C4-2B (cell line): Measurements from ENCODE around the gene PPM1N.

Experiments used
- H3K27ac ChIP-seq: fragments of 450-650 bp; 2 replicates; pipeline ENCODE4 v1.5.1; 2017
- CTCF ChIP-seq: fragments of 450-650 bp; conservative IDR thresholded peaks from 2 replicates; pipeline ENCODE4 v1.5.1; 2017; ENCODE audit warnings: mild to moderate bottlenecking
- ZFX ChIP-seq: fragments of 450-650 bp; IDR thresholded peaks from 2 replicates; pipeline ENCODE4 v1.6.1; 2017

PPM1N gene

DNA sequence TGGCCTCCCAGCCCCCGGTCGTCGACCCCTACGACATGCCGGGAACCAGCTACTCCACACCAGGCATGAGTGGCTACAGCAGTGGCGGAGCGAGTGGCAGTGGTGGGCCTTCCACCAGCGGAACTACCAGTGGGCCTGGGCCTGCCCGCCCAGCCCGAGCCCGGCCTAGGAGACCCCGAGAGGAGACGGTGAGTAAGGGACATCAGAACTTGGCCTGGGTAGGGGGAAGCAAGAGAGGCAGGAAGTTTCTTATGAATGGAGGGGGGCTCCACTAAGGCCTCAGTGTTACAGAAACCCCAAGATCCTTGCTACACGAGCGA lies 27.5 kb upstream of the PPM1N start:
- no peak overlapping the region for H3K27ac ChIP-seq
- no peak for TF ChIP-seq ZFX
- no peak for TF ChIP-seq CTCF

DNA sequence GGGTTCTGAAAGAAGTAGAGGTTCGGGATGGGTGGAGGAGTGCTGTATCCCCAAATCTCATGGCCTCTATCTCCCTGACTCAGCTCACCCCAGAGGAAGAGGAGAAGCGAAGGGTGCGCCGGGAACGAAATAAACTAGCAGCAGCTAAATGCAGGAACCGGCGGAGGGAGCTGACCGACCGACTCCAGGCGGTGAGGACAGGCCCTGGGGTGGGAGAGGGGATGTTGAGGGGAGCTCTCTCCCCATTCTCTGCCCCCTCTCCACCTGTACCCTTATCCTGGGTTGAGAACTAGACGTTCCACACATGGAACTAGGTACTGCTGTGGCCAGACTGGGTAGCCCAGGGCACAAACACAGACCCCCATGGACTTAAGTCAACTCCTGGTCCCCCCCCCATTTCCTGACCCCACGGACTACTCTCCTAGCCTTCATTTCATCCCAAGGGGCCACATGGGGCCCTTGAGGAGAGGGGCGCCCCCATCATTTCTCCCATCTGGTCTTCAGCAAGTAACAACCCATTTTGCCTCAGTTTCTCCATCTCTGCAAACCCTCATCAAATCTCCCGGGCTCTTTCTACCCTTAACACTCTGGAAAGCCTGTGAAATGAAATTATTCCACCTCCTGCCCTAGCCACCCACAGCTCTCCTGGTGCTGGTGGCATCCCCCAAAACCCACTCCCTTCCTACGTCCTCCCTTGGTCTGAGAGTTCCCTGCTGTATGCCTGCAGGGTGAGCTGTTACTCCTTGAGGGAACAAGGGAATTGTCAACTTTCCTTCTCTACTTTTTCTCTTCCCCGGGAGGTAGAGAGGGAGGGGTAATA lies 26.9 kb upstream of the PPM1N start:
- H3K27ac ChIP-seq: no peak overlapping the region
- TF ChIP-seq CTCF: no peak
- no peak for TF ChIP-seq ZFX

DNA sequence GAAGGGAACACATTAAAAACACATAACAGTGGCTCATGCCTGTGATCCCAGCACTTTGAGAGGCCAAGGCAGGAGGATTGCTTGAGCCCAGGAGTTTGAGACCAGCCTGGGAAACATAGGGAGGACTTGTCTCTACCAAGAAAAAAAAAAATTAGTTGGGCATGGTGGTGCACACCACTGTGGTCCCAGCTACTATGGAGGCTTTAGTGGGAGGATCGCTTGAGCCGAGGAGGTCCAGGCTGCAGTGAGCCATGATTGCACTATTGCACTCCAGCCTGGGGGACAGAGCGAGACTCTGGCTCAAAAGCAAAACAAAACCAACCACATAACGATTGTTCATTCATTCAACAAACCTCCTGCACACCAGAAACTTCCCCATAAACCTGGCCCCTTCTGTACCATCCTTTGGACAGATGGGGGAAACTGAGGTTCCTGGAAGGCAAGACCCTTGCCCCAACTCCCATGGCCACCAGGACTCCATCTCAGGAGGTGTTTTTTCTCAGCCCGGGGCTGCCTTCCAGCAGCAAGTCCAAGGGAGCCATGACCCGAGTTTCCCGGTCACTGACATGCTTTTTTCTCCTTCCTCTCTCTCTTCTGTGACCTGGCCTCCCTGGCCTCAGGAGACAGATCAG lies 26.2 kb upstream of the PPM1N start:
- TF ChIP-seq CTCF (no peak), ZFX (no peak)
- no peak overlapping the region for H3K27ac ChIP-seq

DNA sequence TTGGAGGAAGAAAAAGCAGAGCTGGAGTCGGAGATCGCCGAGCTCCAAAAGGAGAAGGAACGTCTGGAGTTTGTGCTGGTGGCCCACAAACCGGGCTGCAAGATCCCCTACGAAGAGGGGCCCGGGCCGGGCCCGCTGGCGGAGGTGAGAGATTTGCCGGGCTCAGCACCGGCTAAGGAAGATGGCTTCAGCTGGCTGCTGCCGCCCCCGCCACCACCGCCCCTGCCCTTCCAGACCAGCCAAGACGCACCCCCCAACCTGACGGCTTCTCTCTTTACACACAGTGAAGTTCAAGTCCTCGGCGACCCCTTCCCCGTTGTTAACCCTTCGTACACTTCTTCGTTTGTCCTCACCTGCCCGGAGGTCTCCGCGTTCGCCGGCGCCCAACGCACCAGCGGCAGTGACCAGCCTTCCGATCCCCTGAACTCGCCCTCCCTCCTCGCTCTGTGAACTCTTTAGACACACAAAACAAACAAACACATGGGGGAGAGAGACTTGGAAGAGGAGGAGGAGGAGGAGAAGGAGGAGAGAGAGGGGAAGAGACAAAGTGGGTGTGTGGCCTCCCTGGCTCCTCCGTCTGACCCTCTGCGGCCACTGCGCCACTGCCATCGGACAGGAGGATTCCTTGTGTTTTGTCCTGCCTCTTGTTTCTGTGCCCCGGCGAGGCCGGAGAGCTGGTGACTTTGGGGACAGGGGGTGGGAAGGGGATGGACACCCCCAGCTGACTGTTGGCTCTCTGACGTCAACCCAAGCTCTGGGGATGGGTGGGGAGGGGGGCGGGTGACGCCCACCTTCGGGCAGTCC lies 25.5 kb upstream of the PPM1N start:
- TF ChIP-seq CTCF (no peak), ZFX (no peak)
- no peak overlapping the region for H3K27ac ChIP-seq

DNA sequence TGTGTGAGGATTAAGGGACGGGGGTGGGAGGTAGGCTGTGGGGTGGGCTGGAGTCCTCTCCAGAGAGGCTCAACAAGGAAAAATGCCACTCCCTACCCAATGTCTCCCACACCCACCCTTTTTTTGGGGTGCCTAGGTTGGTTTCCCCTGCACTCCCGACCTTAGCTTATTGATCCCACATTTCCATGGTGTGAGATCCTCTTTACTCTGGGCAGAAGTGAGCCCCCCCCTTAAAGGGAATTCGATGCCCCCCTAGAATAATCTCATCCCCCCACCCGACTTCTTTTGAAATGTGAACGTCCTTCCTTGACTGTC lies 24.9 kb upstream of the PPM1N start:
- TF ChIP-seq CTCF (no peak), ZFX (no peak)

DNA sequence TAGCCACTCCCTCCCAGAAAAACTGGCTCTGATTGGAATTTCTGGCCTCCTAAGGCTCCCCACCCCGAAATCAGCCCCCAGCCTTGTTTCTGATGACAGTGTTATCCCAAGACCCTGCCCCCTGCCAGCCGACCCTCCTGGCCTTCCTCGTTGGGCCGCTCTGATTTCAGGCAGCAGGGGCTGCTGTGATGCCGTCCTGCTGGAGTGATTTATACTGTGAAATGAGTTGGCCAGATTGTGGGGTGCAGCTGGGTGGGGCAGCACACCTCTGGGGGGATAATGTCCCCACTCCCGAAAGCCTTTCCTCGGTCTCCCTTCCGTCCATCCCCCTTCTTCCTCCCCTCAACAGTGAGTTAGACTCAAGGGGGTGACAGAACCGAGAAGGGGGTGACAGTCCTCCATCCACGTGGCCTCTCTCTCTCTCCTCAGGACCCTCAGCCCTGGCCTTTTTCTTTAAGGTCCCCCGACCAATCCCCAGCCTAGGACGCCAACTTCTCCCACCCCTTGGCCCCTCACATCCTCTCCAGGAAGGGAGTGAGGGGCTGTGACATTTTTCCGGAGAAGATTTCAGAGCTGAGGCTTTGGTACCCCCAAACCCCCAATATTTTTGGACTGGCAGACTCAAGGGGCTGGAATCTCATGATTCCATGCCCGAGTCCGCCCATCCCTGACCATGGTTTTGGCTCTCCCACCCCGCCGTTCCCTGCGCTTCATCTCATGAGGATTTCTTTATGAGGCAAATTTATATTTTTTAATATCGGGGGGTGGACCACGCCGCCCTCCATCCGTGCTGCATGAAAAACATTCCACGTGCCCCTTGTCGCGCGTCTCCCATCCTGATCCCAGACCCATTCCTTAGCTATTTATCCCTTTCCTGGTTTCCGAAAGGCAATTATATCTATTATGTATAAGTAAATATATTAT lies 24.3 kb upstream of the PPM1N start:
- no peak overlapping the region for H3K27ac ChIP-seq
- TF ChIP-seq ZFX: no peak

More for the DNA sequence above, 24.9 kb upstream of the PPM1N start:
- H3K27ac ChIP-seq: no peak overlapping the region

GRCh38 chr19:45474606-45475521 lies 23.4 kb upstream of the PPM1N start:
- TF ChIP-seq ZFX (no peak), CTCF (no peak)
- H3K27ac ChIP-seq: no peak overlapping the region
